Activated CD4-positive, alpha-beta T cell treated with anti-CD3 and anti-CD28 coated beads, Interleukin-10, Interleukin-2, amounts not matched to agents 100 ng/mL and 50 ng/mL, durations not matched to agents 16 hours and 8 hours (primary cell): ENCODE measurements around the gene TGFB2.

Experiments
- DNase-seq: peaks from one replicate; pipeline ENCODE4 v3.0.0-alpha.2; 2020

The TGFB2 gene

GRCh38 chr1:218364028-218364710 is 19.0 kb downstream of the TGFB2 start:
- DNase-seq: no peak

DNA sequence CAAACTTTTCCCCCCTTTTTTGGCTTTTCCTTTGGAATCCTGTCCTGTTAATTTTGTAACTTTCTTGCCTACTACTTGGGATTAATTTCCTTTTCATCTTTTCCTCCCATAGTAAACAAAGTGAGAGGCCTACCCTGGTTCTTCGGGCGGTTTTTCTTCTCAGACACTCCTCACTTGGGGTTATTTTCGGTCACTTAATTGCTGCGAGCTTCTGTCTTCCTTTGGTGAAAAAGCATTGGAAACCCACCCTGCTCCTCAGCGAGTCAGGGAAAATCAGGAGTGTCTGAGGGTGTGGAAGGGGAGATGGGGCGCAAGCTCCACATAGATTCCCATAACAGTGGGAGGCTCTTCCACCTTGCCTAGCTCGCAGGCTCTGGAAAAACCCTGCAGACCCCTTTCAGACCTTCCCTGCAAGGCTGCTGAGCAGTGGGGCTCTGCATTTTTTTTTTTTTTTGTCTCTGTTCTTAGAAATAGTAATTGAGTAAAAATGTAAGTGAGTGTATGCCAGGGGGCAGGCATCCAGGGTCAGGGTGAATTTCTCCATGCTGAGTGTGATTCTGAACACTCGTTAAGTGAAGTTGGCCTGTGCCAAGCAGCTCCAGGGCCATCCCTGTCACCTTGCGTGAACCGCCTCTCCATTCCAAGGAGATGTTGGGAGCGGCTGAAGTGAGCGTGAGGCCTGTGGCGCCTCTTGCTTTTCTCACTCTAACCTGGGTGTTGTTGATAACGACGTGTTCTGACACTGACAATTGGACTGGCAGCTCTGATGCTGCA is 20.3 kb downstream of the TGFB2 start:
- DNase-seq: no peak

DNA sequence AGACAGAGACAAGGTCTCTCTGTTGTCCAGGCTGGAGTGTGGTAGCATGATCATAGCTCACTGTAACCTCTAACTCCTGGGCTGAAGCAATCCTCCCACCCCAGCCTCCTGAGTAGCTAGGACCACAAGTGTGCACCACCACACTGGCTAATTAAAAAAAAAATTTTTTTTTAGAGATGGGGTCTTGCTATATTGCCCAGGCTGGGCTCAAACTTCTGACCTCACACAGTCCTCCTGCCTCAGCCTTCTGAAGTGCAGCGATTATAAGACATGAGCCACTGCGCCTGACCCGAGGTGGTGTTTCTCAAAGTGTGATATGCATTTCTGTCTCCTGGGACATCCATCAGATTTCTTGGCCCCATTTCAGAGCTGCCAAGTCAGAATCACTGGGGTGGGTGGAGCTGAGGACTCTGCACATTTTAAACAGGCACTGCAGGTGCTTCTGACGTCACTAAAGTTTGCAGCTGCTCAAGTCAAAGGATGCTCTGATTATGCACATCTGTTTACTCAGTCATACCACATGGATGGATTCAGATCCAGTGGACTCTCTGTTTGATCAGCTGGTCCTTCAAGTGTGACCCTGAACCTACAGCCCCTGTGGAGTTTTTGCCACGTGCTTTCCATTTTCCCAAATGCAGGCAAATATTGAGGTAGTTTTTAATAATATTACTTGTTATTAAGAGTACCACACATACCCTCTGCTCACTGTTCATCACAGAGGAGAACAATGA is 21.4 kb downstream of the TGFB2 start:
- no peak for DNase-seq

- no peak for DNase-seq
Measured at GRCh38 chr1:218367118-218367517, 22.0 kb downstream of the TGFB2 start.

DNA sequence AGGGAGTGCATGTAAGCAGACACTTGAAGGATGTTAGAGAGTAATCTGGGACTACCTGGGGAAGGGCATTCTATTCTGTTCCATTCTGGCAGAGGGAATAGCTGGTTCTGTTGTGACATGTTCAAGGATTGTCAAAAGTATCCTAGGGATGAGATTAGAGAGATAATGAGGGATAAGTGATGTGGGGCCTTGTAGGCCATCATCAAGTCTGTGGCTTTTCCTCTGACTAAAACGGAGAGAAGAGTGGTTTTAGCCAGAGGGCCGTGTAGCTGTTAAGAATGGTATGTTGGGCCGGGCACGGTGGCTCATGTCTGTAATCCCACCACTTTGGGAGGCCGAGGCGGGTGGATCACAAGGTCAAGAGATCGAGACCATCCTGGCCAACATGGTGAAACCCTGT is 23.6 kb downstream of the TGFB2 start:
- DNase-seq: no peak

DNA sequence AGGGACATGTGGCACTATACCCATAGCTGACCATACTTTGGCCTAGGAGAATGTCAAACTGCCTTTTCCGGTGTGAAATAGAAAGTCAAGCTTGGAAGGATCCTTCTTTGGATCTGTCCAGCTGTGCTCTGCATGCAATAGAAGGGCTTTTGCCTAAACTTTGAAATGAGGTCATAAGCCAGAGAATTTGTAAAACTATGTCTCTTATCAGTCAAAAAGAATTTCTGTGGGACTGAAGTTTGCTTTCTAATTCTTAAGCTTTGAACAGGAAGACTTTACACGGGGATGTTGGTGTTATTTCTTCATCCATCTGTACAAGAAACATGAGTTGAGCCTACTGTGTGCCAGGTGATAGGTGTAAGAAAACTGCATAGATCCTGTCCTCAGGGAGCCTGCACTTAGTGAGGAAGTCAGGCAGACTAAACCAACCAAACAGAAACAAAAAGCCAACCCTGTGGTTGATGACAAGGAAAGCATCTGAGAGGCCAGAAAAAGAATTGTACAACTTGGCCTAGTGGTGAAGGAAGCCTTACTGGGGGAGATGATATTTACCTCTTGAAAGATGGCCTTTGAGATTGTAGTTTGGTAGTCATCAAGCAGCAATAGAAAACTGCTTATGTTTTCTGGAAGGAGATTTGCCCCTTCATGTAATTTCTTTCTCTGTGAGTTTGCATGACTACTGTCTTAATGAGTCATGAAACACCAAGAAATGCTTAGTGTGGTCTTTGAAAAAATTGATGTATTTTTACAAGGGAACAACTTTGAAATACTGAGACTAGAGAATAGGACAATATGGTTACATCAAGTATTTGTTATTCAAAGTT is 24.8 kb downstream of the TGFB2 start:
- DNase-seq: no peak

GRCh38 chr1:218371927-218372672 is 27.0 kb downstream of the TGFB2 start:
- no peak for DNase-seq

- no peak for DNase-seq
Measured at GRCh38 chr1:218374401-218375353, 29.5 kb downstream of the TGFB2 start.

DNA sequence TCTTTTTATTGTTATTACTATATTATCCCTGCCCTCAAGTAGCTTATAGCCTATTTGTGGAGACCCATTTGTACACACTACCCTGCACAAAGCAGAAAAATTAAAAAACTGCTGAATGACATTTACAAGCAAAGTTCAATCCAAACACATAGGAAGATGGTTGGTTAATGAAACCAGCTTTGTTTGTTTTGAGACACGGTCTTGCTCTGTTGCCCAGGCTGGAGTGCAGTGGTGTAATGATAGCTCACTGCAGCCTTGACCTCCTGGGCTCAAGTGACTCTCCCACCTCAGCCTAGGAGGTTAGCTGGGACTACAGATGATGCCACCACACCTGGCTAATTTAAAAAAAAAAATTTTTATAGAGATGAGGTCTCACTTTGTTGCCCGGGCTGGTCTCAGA is 31.6 kb downstream of the TGFB2 start:
- no peak for DNase-seq

- DNase-seq: peak; percentile 87
Measured at GRCh38 chr1:218377143-218377660, 32.1 kb downstream of the TGFB2 start.

DNA sequence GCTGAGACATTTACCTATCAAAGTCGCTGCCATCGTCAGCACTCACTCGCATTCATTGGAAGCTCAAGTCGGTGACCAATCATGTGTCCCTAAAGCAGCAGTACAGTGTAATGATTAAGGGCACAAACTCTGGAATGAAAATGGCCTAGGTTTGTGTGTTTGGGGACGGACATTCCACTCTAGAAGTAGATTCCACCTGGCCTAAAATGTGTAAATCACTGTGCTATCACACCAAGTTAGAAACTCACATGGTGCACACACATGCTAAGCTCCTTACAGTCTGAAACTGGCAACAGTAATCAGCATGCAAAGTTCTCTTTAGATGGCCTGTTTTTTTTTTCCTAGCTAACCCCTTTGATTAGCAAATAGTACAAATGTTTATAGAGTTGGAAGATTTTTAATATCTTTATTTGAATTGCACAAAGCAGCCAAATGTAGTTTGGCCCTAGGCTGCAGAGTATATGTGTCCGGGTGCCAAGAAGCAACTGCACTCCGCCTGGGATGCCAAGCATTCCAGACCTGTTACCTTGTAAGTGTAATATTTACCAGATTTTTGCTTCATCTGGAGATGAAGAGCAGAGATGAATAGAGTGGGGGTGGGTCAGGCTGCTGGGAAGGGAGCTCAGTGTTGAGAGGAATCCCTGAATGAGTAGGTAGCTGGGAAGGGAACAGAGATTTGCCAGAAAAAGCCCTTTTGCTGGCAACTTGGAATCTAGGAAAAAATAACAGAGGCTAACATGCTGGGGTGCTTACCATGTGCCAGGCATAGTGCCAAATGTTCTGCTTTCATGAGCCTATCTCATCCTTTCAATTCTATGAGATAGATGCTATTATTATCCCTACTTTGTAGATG is 35.2 kb downstream of the TGFB2 start:
- DNase-seq: no peak

GRCh38 chr1:218382261-218382660 is 37.1 kb downstream of the TGFB2 start:
- no peak for DNase-seq

DNA sequence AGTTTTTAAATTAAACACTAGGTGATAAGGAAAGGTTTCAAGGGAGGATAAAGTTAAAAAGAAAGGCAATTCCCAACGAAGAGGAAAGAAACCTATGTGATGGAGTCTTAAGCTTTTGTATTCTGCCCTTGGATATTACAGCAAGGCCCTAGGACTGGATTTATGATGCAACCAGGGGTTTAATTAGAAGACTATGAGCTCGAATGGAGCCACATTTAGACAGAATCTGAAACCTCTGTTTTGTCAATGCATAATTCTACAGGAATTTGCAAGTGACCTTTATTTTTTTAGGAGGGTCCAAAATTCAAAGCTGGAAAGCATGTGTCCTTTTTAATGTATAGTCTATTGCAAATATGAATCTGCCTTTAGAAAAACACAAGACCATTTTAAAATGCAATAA is 37.9 kb downstream of the TGFB2 start:
- DNase-seq: no peak

- DNase-seq: no peak
Measured at GRCh38 chr1:218383681-218384080, 38.5 kb downstream of the TGFB2 start.

- DNase-seq: no peak
Measured at GRCh38 chr1:218384581-218384993, 39.5 kb downstream of the TGFB2 start.

DNA sequence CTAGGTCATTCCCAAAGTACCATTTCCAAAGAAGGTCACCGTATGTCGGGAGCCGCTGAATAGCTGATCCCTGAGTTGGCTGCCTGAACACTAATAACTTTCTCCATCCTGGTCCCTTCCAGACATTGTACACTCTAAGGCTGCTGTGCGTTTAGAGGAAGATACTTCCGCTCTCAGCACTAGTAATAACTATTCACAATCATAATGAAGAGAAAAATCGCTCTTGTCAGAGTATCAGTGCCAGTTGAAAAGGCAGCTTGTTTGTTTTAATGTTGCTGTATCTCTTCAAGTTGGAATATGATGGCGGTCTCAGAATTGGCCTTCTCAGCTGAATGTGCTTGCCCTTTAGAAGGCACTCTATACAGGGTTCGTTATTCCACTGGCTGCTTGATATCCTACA is 43.5 kb downstream of the TGFB2 start:
- DNase-seq: no peak

GRCh38 chr1:218390618-218391017 is 45.5 kb downstream of the TGFB2 start:
- DNase-seq: no peak

GRCh38 chr1:218392780-218393179 is 47.6 kb downstream of the TGFB2 start:
- no peak for DNase-seq

GRCh38 chr1:218394416-218394815 is 49.3 kb downstream of the TGFB2 start:
- DNase-seq: no peak

GRCh38 chr1:218394989-218395388 is 49.9 kb downstream of the TGFB2 start:
- DNase-seq: no peak
